ENCODE measurements around the gene ERN1.

DNA sequence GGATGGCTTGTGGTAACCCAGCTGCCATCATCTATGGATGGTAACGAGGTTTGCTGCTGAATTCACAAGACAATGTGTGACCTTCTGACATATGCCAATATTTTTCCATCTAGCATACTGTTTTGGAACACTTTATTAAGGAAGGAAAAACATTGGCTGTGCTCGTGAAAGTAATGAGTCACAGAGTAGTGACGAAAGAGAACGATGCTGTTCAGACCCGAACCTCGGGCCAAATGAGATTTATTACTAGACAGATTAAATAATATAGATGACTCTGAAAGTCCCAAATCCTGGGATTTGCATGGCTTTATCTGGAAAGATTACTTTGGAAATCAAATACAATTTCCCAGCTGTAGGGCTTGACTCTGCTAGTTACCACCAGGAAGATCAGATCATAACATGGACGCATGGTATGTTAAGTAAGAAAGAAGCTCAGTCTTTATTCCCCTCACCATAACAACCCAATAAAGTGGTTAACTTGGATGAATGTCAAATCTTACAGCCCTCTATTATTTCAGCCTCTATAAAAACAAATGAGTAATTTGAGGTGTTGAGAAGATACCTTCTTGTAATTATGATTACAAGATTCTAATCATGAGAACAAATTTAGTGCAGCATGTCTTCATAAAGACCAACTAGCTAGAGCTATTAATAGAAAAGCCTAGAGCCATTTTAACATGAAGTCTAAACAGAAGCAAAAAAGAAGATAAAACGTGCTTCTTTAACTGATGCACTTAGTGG, 32.6 kb downstream of the ERN1 start:
- TF ChIP-seq CTCF (IDR thresholded peaks at IDR 0.05) (no peak), EP300 (IDR thresholded peaks at IDR 0.05; ENCODE audit: low read depth) (no peak)
